DOHH2 (cell line): ENCODE results near the gene HDAC4.

Source experiments
- CTCF ChIP-seq: fragments of 200-600 bp; sonication (generic); IDR thresholded peaks from one replicate; pipeline ENCODE4 v1.5.1; 2014; ENCODE audit warnings: antibody characterized with exemption, mild to moderate bottlenecking, low read depth, low read length; ENCODE audit not compliant: poor library complexity, severe bottlenecking
- EZH2phosphoT487 ChIP-seq: fragments of 200-600 bp; sonication (generic); IDR thresholded peaks from 2 replicates; pipeline ENCODE4 v1.6.1; 2017; ENCODE audit warnings: borderline replicate concordance, mild to moderate bottlenecking, antibody characterized with exemption, low read length, moderate library complexity, mixed read lengths

GRCh38 chr2:239252393-239252792 is 148.4 kb downstream of the HDAC4 start:
- TF ChIP-seq CTCF = no peak
- no peak for TF ChIP-seq EZH2phosphoT487
